NCI-H128 (cell line): Measurements from ENCODE around the gene FMNL2.

Source experiments
- DNase-seq: peaks from one replicate; lab custom pipeline; 2025; ENCODE audit not compliant: unreplicated experiment; lab: John Stamatoyannopoulos, UW

The FMNL2 gene

GRCh38 chr2:152603166-152603565, 268.2 kb downstream of the FMNL2 start:
- DNase-seq, result no peak

GRCh38 chr2:152606081-152606480, 271.1 kb downstream of the FMNL2 start:
- DNase-seq, result no peak

GRCh38 chr2:152606941-152607340, 272.0 kb downstream of the FMNL2 start:
- DNase-seq, result no peak

GRCh38 chr2:152607793-152608300, 272.9 kb downstream of the FMNL2 start:
- DNase-seq, result no peak

GRCh38 chr2:152609154-152609553, 274.2 kb downstream of the FMNL2 start:
- DNase-seq, result no peak

GRCh38 chr2:152609699-152610098, 274.7 kb downstream of the FMNL2 start:
- DNase-seq, result no peak

- DNase-seq, result no peak
These were observed 276.7 kb downstream of the FMNL2 start for GRCh38 chr2:152611458-152612231.

- no peak for DNase-seq
These were observed 278.3 kb downstream of the FMNL2 start for GRCh38 chr2:152613235-152613634.

GRCh38 chr2:152615177-152615576, 280.2 kb downstream of the FMNL2 start:
- DNase-seq, result no peak

GRCh38 chr2:152617456-152618192, 282.6 kb downstream of the FMNL2 start:
- no peak for DNase-seq

GRCh38 chr2:152618193-152618564, 283.2 kb downstream of the FMNL2 start:
- DNase-seq, result no peak

- DNase-seq, result no peak
These were observed 285.2 kb downstream of the FMNL2 start for GRCh38 chr2:152620208-152620607.

- no peak for DNase-seq
These were observed 286.0 kb downstream of the FMNL2 start for GRCh38 chr2:152620985-152621384.

- no peak for DNase-seq
These were observed 287.2 kb downstream of the FMNL2 start for GRCh38 chr2:152622219-152622618.

GRCh38 chr2:152623076-152623740, 288.2 kb downstream of the FMNL2 start:
- no peak for DNase-seq

GRCh38 chr2:152623775-152624174, 288.8 kb downstream of the FMNL2 start:
- DNase-seq, result no peak

GRCh38 chr2:152624805-152625204, 289.8 kb downstream of the FMNL2 start:
- no peak for DNase-seq

GRCh38 chr2:152626911-152627339, 292.0 kb downstream of the FMNL2 start:
- DNase-seq, result no peak

GRCh38 chr2:152627351-152627957, 292.5 kb downstream of the FMNL2 start:
- DNase-seq, result no peak

GRCh38 chr2:152629202-152629601, 294.2 kb downstream of the FMNL2 start:
- no peak for DNase-seq

GRCh38 chr2:152630466-152630865, 295.5 kb downstream of the FMNL2 start:
- no peak for DNase-seq
